Measurements from ENCODE around the gene WFDC9. TPM values are rescaled to one million over a fixed set of nuclear protein-coding genes. Genes with fewer than 3 reads are reported as not detected.
A peak's percentile ranks its signal among the peaks of the same experiment; 100 is the strongest.

Gene WFDC9
- total and polyA plus RNA-seq, 4 donors: not detected

DNA sequence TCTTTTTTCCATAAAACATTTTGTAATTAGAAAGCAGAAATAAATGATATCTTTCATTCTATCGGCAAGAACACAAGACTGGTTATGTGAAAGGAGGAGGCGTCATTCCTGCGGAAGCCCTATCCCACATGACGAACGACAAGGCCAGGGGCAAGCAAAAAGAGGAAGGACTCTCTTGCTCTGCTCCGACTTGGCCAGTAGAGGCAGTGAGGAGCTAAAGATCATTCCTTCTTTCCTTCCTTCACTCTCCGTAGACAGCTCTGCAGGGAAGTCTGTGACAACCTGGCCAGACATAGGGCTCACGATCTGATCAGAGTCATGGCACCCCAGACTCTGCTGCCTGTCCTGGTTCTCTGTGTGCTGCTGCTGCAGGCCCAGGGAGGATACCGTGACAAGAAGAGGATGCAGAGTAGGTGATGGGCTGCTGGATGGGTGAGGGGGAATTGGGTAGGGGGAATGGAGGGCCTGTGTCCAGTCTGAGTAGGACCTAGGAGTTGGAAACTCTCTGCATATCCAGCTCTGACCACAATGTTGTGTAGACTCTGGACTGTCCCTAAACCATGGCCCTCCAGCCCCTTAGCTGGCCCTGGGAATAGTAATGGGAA lies 1.5 kb downstream of the WFDC9 start, which contains the start of gene WFDC10A:
Gene WFDC10A (plus strand): TSS at position 244 of the 605 bp plus-strand sequence. CDS start 75 bp downstream, at position 319.
- H3K27me3 ChIP-seq (ENCODE audit: control insufficient read depth in 4 of 4, insufficient read depth in 4 of 4, low read length in 3 of 4): no peaks in the 10 kb centered on the region
- 12% methylated on average over 9 of the region's 9 CpGs for WGBS
- no peaks in the 10 kb centered on the region for H3K4me1 ChIP-seq (ENCODE audit: control insufficient read depth in 4 of 4, insufficient read depth in 4 of 4, low read length in 3 of 4)

More for the DNA sequence above, 1.5 kb downstream of the WFDC9 start, which contains the start of gene WFDC10A:
- Histone ChIP-seq H3K27ac (ENCODE audit: low read depth in 1 of 2, low read length in 2 of 2) (no peak within 1 kb of the TSS), H3K36me3 (ENCODE audit: control insufficient read depth in 4 of 4, insufficient read depth in 3 of 4, low read depth in 1 of 4, low read length in 3 of 4) (no peaks in the 10 kb centered on the region), H3K9me3 (ENCODE audit: control insufficient read depth in 4 of 4, low read length in 3 of 4) (no peaks in the 10 kb centered on the region), H3K9ac (ENCODE audit: low read depth in 1 of 2, low read length in 2 of 2) (no peak within 1 kb of the TSS), H3K4me3 (ENCODE audit: low read depth in 1 of 3, low read length in 3 of 3) (no peak within 1 kb of the TSS)
- DNase-seq (ENCODE audit: low spot score): no peak
- TF ChIP-seq MAX (IDR thresholded peaks at IDR 0.05): no peak
- TF ChIP-seq CTCF (IDR thresholded peaks at IDR 0.05; ENCODE audit: low read depth, low read length, missing input control): peak; percentile 43
- TF ChIP-seq RAD21 (IDR thresholded peaks at IDR 0.05): peak; percentile 29 to 54
- TF ChIP-seq TAF1 (conservative IDR thresholded peaks at IDR 0.05): no peak
- TF ChIP-seq, protein P1, sequence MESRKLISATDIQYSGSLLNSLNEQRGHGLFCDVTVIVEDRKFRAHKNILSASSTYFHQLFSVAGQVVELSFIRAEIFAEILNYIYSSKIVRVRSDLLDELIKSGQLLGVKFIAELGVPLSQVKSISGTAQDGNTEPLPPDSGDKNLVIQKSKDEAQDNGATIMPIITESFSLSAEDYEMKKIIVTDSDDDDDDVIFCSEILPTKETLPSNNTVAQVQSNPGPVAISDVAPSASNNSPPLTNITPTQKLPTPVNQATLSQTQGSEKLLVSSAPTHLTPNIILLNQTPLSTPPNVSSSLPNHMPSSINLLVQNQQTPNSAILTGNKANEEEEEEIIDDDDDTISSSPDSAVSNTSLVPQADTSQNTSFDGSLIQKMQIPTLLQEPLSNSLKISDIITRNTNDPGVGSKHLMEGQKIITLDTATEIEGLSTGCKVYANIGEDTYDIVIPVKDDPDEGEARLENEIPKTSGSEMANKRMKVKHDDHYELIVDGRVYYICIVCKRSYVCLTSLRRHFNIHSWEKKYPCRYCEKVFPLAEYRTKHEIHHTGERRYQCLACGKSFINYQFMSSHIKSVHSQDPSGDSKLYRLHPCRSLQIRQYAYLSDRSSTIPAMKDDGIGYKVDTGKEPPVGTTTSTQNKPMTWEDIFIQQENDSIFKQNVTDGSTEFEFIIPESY (IDR thresholded peaks at IDR 0.05): no peak
- TF ChIP-seq JUND (IDR thresholded peaks at IDR 0.05): no peak
- TF ChIP-seq RXRA (IDR thresholded peaks at IDR 0.05): no peak
- TF ChIP-seq HNF4A (conservative IDR thresholded peaks at IDR 0.05): no peak
- no peak for TF ChIP-seq HNF4G (IDR thresholded peaks at IDR 0.05)
- TF ChIP-seq REST (IDR thresholded peaks at IDR 0.05): no peak
- TF ChIP-seq EGR1 (IDR thresholded peaks at IDR 0.05; ENCODE audit: low read depth in 2 of 2): no peak
